ENCODE data around the gene MGAT4B.

- TF ChIP-seq, protein P1, sequence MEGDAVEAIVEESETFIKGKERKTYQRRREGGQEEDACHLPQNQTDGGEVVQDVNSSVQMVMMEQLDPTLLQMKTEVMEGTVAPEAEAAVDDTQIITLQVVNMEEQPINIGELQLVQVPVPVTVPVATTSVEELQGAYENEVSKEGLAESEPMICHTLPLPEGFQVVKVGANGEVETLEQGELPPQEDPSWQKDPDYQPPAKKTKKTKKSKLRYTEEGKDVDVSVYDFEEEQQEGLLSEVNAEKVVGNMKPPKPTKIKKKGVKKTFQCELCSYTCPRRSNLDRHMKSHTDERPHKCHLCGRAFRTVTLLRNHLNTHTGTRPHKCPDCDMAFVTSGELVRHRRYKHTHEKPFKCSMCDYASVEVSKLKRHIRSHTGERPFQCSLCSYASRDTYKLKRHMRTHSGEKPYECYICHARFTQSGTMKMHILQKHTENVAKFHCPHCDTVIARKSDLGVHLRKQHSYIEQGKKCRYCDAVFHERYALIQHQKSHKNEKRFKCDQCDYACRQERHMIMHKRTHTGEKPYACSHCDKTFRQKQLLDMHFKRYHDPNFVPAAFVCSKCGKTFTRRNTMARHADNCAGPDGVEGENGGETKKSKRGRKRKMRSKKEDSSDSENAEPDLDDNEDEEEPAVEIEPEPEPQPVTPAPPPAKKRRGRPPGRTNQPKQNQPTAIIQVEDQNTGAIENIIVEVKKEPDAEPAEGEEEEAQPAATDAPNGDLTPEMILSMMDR (conservative IDR thresholded peaks at IDR 0.05 in 1 of 2, IDR thresholded peaks at IDR 0.05 in 1 of 2; ENCODE audit: low read depth in 1 of 2, low read length in 2 of 2), result no peak
- no peak for TF ChIP-seq EZH2 (IDR thresholded peaks at IDR 0.05; ENCODE audit: low read length, missing control alignments)
Observed at GRCh38 chr5:179841621-179842020, 35.0 kb upstream of the MGAT4B start.

All from fibroblast of lung (primary cell).